Gastrocnemius medialis (tissue), 4 donors: ENCODE results near the gene CDKL2.

Source experiments
- POLR2A ChIP-seq, 2 donors: fragments of 450-650 bp; IDR thresholded peaks; one replicate each; pipeline ENCODE4 v1.6.1; 2017; ENCODE audit warnings: antibody characterized with exemption in 2 of 2, mild to moderate bottlenecking in 2 of 2, moderate library complexity in 2 of 2
- TF ChIP-seq, protein P1 (sequence below), 5 experiments: fragments of 450-650 bp in 3 of 5; fragments of 200-600 bp in 2 of 5; sonication (generic) in 2 of 5; IDR thresholded peaks in 4 of 5; conservative IDR thresholded peaks in 1 of 5; 1 replicate in 4 of 5; 2 replicates in 1 of 5; pipeline ENCODE4 v1.5.1; 2016 to 2019; ENCODE audit warnings: antibody characterized with exemption in 5 of 5, mild to moderate bottlenecking in 3 of 5, moderate library complexity in 3 of 5

DNA sequence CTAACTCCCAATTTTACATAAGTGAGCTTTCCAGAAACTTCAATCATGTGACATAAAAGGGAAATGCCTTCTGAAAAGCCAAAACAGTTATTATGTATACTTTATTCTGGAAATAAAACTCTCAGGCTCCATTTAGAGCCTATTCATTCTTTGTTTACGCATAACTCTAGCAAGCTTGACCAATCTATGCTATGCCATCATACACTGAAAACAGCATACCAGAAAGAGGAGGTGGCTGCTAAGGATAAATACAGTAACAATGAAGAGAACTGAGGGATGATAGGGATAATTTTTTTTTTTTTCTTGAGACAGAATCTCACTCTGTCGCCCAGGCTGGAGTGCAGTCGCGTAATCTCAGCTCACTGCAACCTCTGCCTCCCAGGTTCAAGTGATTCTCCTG lies 24.4 kb downstream of the CDKL2 start:
- TF ChIP-seq, protein P1, sequence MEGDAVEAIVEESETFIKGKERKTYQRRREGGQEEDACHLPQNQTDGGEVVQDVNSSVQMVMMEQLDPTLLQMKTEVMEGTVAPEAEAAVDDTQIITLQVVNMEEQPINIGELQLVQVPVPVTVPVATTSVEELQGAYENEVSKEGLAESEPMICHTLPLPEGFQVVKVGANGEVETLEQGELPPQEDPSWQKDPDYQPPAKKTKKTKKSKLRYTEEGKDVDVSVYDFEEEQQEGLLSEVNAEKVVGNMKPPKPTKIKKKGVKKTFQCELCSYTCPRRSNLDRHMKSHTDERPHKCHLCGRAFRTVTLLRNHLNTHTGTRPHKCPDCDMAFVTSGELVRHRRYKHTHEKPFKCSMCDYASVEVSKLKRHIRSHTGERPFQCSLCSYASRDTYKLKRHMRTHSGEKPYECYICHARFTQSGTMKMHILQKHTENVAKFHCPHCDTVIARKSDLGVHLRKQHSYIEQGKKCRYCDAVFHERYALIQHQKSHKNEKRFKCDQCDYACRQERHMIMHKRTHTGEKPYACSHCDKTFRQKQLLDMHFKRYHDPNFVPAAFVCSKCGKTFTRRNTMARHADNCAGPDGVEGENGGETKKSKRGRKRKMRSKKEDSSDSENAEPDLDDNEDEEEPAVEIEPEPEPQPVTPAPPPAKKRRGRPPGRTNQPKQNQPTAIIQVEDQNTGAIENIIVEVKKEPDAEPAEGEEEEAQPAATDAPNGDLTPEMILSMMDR (IDR thresholded peaks at IDR 0.05 in 4 of 5, conservative IDR thresholded peaks at IDR 0.05 in 1 of 5): no peak
- no peak for TF ChIP-seq POLR2A (IDR thresholded peaks at IDR 0.05)
